Memory B cell (primary cell): ENCODE data around the gene LGALS9C.
"Not testable (repeated sequence)": the region's sequence is repeated elsewhere in the genome, so short reads cannot be mapped to it uniquely, and the experiment has no call there.

ENCODE experiments used
- ATAC-seq: fragments of 150-1000 bp; cut with Tn5 transposase; 2 replicates; pipeline ENCODE4 v1.10.0; 2021; ENCODE audit warnings: low read depth, mild to moderate bottlenecking, moderate library complexity
- DNase-seq, 2 donors: peaks; one replicate each; pipeline ENCODE4 v3.0.0; 2022; ENCODE audit warnings: low spot score in 2 of 2
- H3K27ac Mint-ChIP-seq: one replicate; pipeline ENCODE4 v1.8.0; 2022; ENCODE audit warnings: mild to moderate bottlenecking, moderate library complexity, mixed read lengths
- H3K27me3 Mint-ChIP-seq: one replicate; pipeline ENCODE4 v1.8.0; 2022; ENCODE audit warnings: mixed read lengths
- H3K36me3 Mint-ChIP-seq: one replicate; pipeline ENCODE4 v1.8.0; 2022; ENCODE audit warnings: mild to moderate bottlenecking, mixed read lengths
- H3K4me1 Mint-ChIP-seq: one replicate; pipeline ENCODE4 v1.8.0; 2022; ENCODE audit warnings: mixed read lengths
- H3K4me3 Mint-ChIP-seq: one replicate; pipeline ENCODE4 v1.8.0; 2022; ENCODE audit warnings: mild to moderate bottlenecking, moderate library complexity, mixed read lengths
- H3K9me3 Mint-ChIP-seq: one replicate; pipeline ENCODE4 v1.8.0; 2022; ENCODE audit warnings: mixed read lengths

Gene LGALS9C

GRCh38 chr17:18530405-18530804 is 53.8 kb downstream of the LGALS9C start:
- not testable (repeated sequence) for ATAC-seq, H3K9me3 Mint-ChIP-seq, H3K27me3 Mint-ChIP-seq, H3K27ac Mint-ChIP-seq, DNase-seq, H3K4me3 Mint-ChIP-seq, H3K36me3 Mint-ChIP-seq, H3K4me1 Mint-ChIP-seq

GRCh38 chr17:18542234-18542633 is 65.6 kb downstream of the LGALS9C start:
- not testable (repeated sequence) for DNase-seq, H3K4me1 Mint-ChIP-seq, H3K4me3 Mint-ChIP-seq, H3K27ac Mint-ChIP-seq, H3K9me3 Mint-ChIP-seq, H3K36me3 Mint-ChIP-seq, ATAC-seq, H3K27me3 Mint-ChIP-seq

GRCh38 chr17:18542907-18543306 is 66.3 kb downstream of the LGALS9C start:
- H3K4me1 Mint-ChIP-seq, DNase-seq, H3K36me3 Mint-ChIP-seq, H3K9me3 Mint-ChIP-seq, H3K27ac Mint-ChIP-seq, H3K4me3 Mint-ChIP-seq, H3K27me3 Mint-ChIP-seq, ATAC-seq: not testable (repeated sequence)
